Neutrophil (primary cell): ENCODE data around the gene PTGFRN.

ENCODE experiments used
- H3K27ac ChIP-seq: fragments of 200-600 bp; sonication (generic); 2 replicates; pipeline ENCODE4 v1.5.1; 2016; ENCODE audit warnings: mild to moderate bottlenecking, moderate library complexity
- H3K27me3 ChIP-seq: fragments of 200-600 bp; sonication (generic); 2 replicates; pipeline ENCODE4 v1.6.0; 2016; ENCODE audit warnings: mild to moderate bottlenecking
- H3K36me3 ChIP-seq: fragments of 200-600 bp; sonication (generic); 2 replicates; pipeline ENCODE4 v1.5.1; 2017
- H3K4me1 ChIP-seq, 2 experiments: fragments of 200-600 bp in 1 of 2; sonication (generic) in 1 of 2; 1 replicate in 1 of 2; 2 replicates in 1 of 2; pipeline versions ENCODE4 v1.5.1 to v1.6.1; 2013 to 2016; ENCODE audit warnings: low read depth in 1 of 2, low read length in 1 of 2, mild to moderate bottlenecking in 1 of 2, moderate library complexity in 1 of 2; ENCODE audit not compliant: control insufficient read depth in 1 of 2, insufficient read depth in 1 of 2
- H3K4me3 ChIP-seq, 2 experiments: fragments of 200-600 bp in 1 of 2; sonication (generic) in 1 of 2; 1 replicate in 1 of 2; 2 replicates in 1 of 2; pipeline ENCODE4 v1.5.1; 2013 to 2016; ENCODE audit warnings: low read depth in 1 of 2, low read length in 1 of 2, mild to moderate bottlenecking in 1 of 2, moderate library complexity in 1 of 2
- H3K9me3 ChIP-seq: fragments of 200-600 bp; sonication (generic); 2 replicates; pipeline ENCODE4 v1.5.1; 2016
- CTCF ChIP-seq: fragments of 200-600 bp; sonication (generic); IDR thresholded peaks from 2 replicates; pipeline ENCODE4 v1.5.1; 2016; ENCODE audit warnings: antibody characterized with exemption

PTGFRN gene

GRCh38 chr1:116943438-116943837 is 33.7 kb downstream of the PTGFRN start:
- no peak overlapping the region for H3K27ac ChIP-seq
- H3K9me3 ChIP-seq: no peaks in the 10 kb centered on the region
- TF ChIP-seq CTCF: no peak
- H3K4me1 ChIP-seq: no peaks in the 10 kb centered on the region
- no peaks in the 10 kb centered on the region for H3K36me3 ChIP-seq
- H3K27me3 ChIP-seq: peaks cover 18% of the 10 kb centered on the region
- no peak overlapping the region for H3K4me3 ChIP-seq

- no peaks in the 10 kb centered on the region for H3K36me3 ChIP-seq
- TF ChIP-seq CTCF: no peak
- H3K27ac ChIP-seq: no peak overlapping the region
Observed at GRCh38 chr1:116944613-116945012, 34.9 kb downstream of the PTGFRN start.

GRCh38 chr1:116945421-116945820 is 35.7 kb downstream of the PTGFRN start:
- Histone ChIP-seq H3K27me3 (peaks cover 13% of the 10 kb centered on the region), H3K4me3 (no peak overlapping the region), H3K4me1 (no peaks in the 10 kb centered on the region), H3K27ac (no peak overlapping the region), H3K9me3 (no peaks in the 10 kb centered on the region), H3K36me3 (no peaks in the 10 kb centered on the region)
- no peak for TF ChIP-seq CTCF

More at GRCh38 chr1:116944613-116945012, 34.9 kb downstream of the PTGFRN start:
- Histone ChIP-seq H3K4me1 (no peaks in the 10 kb centered on the region), H3K4me3 (no peak overlapping the region), H3K9me3 (no peaks in the 10 kb centered on the region), H3K27me3 (peaks cover 18% of the 10 kb centered on the region)

GRCh38 chr1:116945996-116946395 is 36.3 kb downstream of the PTGFRN start:
- H3K4me1 ChIP-seq: no peaks in the 10 kb centered on the region
- no peaks in the 10 kb centered on the region for H3K36me3 ChIP-seq

GRCh38 chr1:116947092-116947860 is 37.6 kb downstream of the PTGFRN start:
- no peak overlapping the region for H3K4me3 ChIP-seq
- TF ChIP-seq CTCF: no peak
- H3K9me3 ChIP-seq: no peaks in the 10 kb centered on the region
- no peaks in the 10 kb centered on the region for H3K36me3 ChIP-seq
- H3K27ac ChIP-seq: no peak overlapping the region
- no peaks in the 10 kb centered on the region for H3K4me1 ChIP-seq
- H3K27me3 ChIP-seq: no peaks in the 10 kb centered on the region

More at GRCh38 chr1:116945996-116946395, 36.3 kb downstream of the PTGFRN start:
- no peaks in the 10 kb centered on the region for H3K9me3 ChIP-seq
- peaks cover 10% of the 10 kb centered on the region for H3K27me3 ChIP-seq
- no peak overlapping the region for H3K27ac ChIP-seq
- no peak for TF ChIP-seq CTCF
- no peak overlapping the region for H3K4me3 ChIP-seq
